Frontal cortex (tissue), 4 donors: ENCODE measurements around the gene SDK2. TPM values are rescaled to one million over a fixed set of nuclear protein-coding genes. Genes with fewer than 3 reads are reported as not detected.

Experiments
- DNase-seq, 2 donors: peaks; one replicate each; pipeline ENCODE4 v3.0.0; 2012; ENCODE audit warnings: low spot score in 2 of 2
- FAIRE-seq: peaks from 2 replicates; lab custom pipeline; 2012; peaks lifted over from hg19 to GRCh38; lab: Jason Lieb, UNC
- total RNA-seq: library from RNA; depleted of rRNA; stranded (reverse); fragments of >200 nt; gene quantifications from one replicate; pipeline ENCODE4 v1.2.3, GENCODE V29; 2014
- donor health status: control.
- donor health status: control.
- donor health status: control.

SDK2 gene
- total RNA-seq, 1 donor from 2014 or later = 6.9 TPM

GRCh38 chr17:73365906-73366623 lies 278.2 kb downstream of the SDK2 start:
- DNase-seq (peak in 1 of 2 donors; percentile 65), FAIRE-seq (no peak)

GRCh38 chr17:73365301-73365874 lies 278.9 kb downstream of the SDK2 start:
- FAIRE-seq = no peak
- DNase-seq = no peak

- DNase-seq (no peak), FAIRE-seq (no peak)
Observed at GRCh38 chr17:73364155-73364522, 280.1 kb downstream of the SDK2 start.

- DNase-seq (no peak), FAIRE-seq (no peak)
Observed at GRCh38 chr17:73363442-73364154, 280.6 kb downstream of the SDK2 start.

- no peak for DNase-seq
Observed at GRCh38 chr17:73362697-73363096, 281.5 kb downstream of the SDK2 start.

DNA sequence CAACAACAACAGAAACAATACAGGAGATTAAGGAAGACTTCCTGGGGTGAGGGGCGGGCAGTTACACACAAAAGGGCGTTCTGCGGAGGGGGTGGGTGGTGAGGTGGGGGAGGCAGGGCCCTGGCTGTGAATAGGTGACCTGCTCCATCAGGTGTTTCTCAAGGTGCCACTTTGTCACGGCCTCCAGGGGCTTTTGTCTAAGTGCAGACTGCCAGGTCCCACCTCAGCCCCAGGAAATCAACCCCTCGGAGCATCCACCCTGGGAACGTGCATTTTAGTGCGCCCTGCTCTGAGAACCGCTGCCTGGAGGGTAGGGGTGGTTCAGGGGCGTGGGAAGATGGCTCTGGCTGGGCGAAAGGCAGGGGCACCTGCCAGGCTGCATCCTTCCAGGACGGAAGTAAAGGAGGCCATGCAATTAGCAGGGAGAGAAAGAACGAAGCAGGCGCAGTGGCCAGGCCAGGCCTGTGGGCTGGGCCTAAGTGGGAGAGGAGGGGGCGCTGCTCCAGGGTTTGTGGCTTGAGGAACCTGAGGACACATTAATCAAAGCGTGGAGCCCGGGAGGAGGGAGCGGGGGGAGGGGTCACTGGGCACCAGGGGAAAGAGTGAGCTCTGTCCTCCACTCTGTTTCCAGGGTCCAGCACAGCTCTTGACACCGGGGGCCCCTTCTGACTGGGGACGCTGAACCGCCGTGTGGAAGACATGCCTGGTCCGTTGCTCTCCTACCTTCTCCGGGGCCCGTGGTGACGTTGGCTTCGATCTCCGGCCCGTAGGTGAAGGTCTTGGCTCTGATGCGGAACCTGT lies 283.1 kb downstream of the SDK2 start:
- no peak for FAIRE-seq
- no peak for DNase-seq

More at GRCh38 chr17:73362697-73363096, 281.5 kb downstream of the SDK2 start:
- FAIRE-seq = no peak

DNA sequence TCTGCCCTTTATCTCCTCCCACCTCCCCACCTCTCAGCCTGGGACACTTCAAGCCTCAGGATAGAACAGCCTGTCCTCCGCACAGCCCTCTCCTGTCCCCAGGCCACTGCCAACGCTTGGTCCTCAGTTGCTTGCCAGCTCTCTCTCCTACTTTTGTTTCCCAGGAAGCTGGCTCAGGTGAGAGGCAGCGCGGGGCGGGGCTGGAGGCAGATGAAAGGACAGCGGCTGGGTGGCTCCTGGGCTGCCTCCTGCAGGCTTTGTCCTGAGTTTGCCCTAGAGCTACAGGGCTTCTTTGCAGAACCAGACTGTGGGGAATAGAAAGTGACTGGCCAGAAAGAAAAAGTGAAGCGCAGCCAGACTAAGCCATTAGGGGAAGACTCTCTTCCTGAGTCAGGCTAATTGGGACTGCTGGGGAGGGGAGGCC lies 284.2 kb downstream of the SDK2 start:
- no peak for DNase-seq
- no peak for FAIRE-seq

- no peak for FAIRE-seq
- DNase-seq = no peak
Observed at GRCh38 chr17:73359352-73359751, 284.9 kb downstream of the SDK2 start.

DNA sequence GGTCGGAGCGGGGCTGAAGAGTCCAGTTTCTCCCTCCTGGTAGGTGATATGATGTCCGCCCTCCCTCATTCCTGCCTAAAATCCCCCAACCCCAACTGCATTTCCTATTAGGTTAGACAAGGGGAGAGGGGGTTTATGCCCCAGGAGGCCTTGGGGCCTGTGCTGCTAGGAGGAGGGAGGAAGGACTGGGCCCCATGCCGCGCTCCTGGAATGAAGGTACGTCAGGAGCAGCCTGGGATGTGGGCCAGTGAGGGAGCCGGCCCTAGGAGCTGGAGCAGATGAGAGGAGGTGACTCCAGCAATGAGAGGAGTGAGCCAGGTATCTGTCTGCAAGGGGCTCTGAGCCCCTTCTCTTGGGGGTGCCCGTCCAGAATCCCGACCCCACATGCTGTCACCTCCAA lies 285.6 kb downstream of the SDK2 start:
- FAIRE-seq (no peak), DNase-seq (no peak)

- no peak for DNase-seq
- no peak for FAIRE-seq
Observed at GRCh38 chr17:73357981-73358380, 286.3 kb downstream of the SDK2 start.

- DNase-seq (no peak), FAIRE-seq (no peak)
Observed at GRCh38 chr17:73357318-73357717, 286.9 kb downstream of the SDK2 start.

- FAIRE-seq (no peak), DNase-seq (no peak)
Observed at GRCh38 chr17:73356561-73357170, 287.6 kb downstream of the SDK2 start.

DNA sequence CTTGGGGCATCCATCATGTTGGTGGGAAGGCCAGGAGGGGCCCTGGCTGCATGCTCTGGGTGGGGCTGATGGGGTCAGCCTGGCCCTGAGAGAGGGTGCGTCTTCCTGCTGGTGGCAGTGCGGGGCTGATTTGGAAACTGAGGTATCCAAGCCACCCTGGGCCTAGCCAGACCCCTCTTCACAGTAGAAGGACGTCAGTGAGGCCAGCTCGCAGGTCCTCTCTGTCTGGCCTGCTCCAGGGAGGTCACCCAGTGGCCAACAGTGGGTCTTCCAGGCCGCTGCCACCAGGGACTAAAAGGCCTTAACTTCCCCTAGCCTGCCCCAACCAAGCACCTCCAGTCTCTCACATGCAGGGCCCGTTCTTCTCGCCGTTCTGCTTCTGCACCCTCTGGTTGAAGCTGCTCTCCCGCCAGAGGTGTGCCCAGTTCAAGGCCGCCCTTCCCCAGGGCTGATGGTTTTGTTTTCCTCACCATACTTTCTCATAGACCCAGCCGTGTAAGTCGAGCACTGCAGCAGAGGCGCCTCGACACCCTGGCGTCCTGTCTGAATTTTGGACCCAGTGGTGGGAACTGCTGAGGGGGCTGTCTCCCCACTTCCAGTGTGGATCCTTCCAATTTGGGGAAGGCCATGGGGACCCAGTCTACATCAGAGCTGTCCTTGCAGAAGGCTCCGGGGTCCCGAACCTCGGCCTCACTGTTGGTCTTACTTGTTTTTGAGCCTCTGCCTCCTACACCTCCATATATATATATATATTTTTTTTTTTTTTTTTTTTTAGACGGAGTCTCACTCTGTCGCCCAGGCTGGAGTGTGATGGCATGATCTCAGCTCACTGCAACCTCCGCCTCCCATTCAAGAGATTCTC lies 289.6 kb downstream of the SDK2 start:
- FAIRE-seq (no peak), DNase-seq (no peak)

GRCh38 chr17:73352261-73352660 lies 292.0 kb downstream of the SDK2 start:
- FAIRE-seq (no peak), DNase-seq (no peak)

DNA sequence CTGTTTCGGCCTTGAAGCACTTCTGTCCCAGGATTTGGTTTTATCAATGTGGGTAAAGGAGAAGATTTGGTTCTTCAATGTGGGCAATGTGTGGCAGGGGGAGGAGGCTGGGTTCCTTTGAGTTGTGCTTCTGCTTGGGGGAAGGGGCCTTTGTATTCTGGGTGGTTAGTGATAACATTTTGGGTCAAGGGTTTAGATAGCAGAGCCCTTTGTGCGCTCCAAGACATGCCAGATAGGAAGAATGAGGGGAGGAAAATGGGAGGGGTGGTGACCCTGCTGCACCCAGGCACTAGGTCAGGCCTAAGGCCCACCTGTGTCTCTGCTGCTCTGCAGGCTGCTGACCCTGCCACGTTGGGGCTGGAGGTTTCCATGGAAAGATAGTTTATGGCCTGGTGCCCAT lies 292.5 kb downstream of the SDK2 start:
- FAIRE-seq (no peak), DNase-seq (no peak)

- no peak for FAIRE-seq
- DNase-seq = no peak
Observed at GRCh38 chr17:73350864-73351263, 293.4 kb downstream of the SDK2 start.

DNA sequence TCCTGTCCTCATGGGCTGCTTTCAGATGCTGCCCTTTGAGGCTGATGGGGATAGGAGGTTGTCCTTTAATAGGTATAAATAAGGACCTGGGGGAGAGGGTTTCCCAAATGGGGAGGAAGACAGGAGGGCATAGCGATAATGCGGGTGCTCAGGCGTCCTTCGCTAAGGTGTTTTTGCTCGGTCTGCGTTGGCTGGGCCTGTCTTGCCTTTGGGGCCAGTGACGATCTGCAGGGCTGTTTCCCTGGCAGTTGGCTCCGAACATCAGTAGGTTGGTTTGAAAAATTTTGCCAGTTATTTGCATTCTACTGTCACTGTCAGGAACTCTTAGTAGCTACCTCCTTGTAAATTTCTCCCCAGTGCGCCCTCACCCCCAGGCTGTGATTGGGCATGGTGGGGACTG lies 294.6 kb downstream of the SDK2 start:
- no peak for FAIRE-seq
- DNase-seq = no peak

GRCh38 chr17:73349138-73349537 lies 295.1 kb downstream of the SDK2 start:
- DNase-seq (peak; percentile 67 to 73), FAIRE-seq (no peak)

DNA sequence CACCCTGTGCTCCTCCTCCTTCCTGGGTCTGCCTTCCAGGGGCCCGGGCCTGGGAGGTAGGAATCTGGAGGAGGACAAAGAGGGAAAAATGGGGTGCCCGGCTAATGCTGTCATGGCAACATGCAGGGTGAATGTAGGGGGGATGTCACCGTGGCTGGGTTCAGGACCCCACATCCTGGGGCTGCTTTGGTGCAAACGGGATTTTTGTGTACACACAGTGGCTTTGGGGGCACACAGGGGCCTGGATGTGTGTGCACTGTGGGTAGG lies 295.5 kb downstream of the SDK2 start:
- DNase-seq = no peak
- FAIRE-seq = no peak
